Measurements from ENCODE around the gene CRAMP1. TPM values are rescaled to one million over a fixed set of nuclear protein-coding genes. Genes with fewer than 3 reads are reported as not detected.

Gene CRAMP1
- total RNA-seq, 2 donors from 2014 or later = 29.2 to 40.0 TPM

- WGBS, 2 experiments (ENCODE audit: insufficient coverage in 1 of 2, insufficient read length in 1 of 2) = 96 to 100% methylated on average over 5 to 8 of the region's 8 CpGs
- H3K36me3 Mint-ChIP-seq (ENCODE audit: low read depth) = peaks cover 74% of the 10 kb centered on the region
- no peaks in the 10 kb centered on the region for H3K27me3 ChIP-seq (ENCODE audit: control insufficient read depth, insufficient read depth, low read length, poor library complexity, severe bottlenecking)
- no peaks in the 10 kb centered on the region for H3K4me1 ChIP-seq (ENCODE audit: control insufficient read depth, insufficient read depth, low read length)
- no peak for DNase-seq
- no peak overlapping the region for H3K9ac ChIP-seq (ENCODE audit: extremely low read depth, low read length, poor library complexity, severe bottlenecking)
- H3K9me3 ChIP-seq (ENCODE audit: control insufficient read depth, low read length) = no peaks in the 10 kb centered on the region
- H3K36me3 ChIP-seq (ENCODE audit: control insufficient read depth, insufficient read depth, low read length) = peaks cover 77% of the 10 kb centered on the region
- H3K27me3 Mint-ChIP-seq (ENCODE audit: insufficient read depth) = no peaks in the 10 kb centered on the region
- no peaks in the 10 kb centered on the region for H3K4me1 Mint-ChIP-seq
- H3K27ac Mint-ChIP-seq = no peak overlapping the region
- H3K9me3 Mint-ChIP-seq = no peaks in the 10 kb centered on the region
- H3K4me3 Mint-ChIP-seq = no peak overlapping the region
- TF ChIP-seq CTCF (conservative IDR thresholded peaks at IDR 0.05) = no peak
- no peak overlapping the region for H3K27ac ChIP-seq (ENCODE audit: low read depth, low read length)
- H3K4me3 ChIP-seq (ENCODE audit: low read length) = no peak overlapping the region
These were observed 26.6 kb downstream of the CRAMP1 start for GRCh38 chr16:1638757-1639156.

- WGBS, 2 experiments (ENCODE audit: insufficient coverage in 1 of 2, insufficient read length in 1 of 2) = 81 to 93% methylated on average over 2 of the region's 2 CpGs
- Mint-ChIP-seq H3K27me3 (ENCODE audit: insufficient read depth) (no peaks in the 10 kb centered on the region), H3K36me3 (ENCODE audit: low read depth) (peaks cover 74% of the 10 kb centered on the region), H3K9me3 (no peaks in the 10 kb centered on the region), H3K27ac (no peak overlapping the region), H3K4me1 (no peaks in the 10 kb centered on the region), H3K4me3 (no peak overlapping the region)
- Histone ChIP-seq H3K27me3 (ENCODE audit: control insufficient read depth, insufficient read depth, low read length, poor library complexity, severe bottlenecking) (no peaks in the 10 kb centered on the region), H3K27ac (ENCODE audit: low read depth, low read length) (no peak overlapping the region), H3K9ac (ENCODE audit: extremely low read depth, low read length, poor library complexity, severe bottlenecking) (no peak overlapping the region), H3K4me1 (ENCODE audit: control insufficient read depth, insufficient read depth, low read length) (no peaks in the 10 kb centered on the region), H3K4me3 (ENCODE audit: low read length) (no peak overlapping the region), H3K9me3 (ENCODE audit: control insufficient read depth, low read length) (no peaks in the 10 kb centered on the region), H3K36me3 (ENCODE audit: control insufficient read depth, insufficient read depth, low read length) (peaks cover 77% of the 10 kb centered on the region)
- TF ChIP-seq CTCF (conservative IDR thresholded peaks at IDR 0.05) = no peak
- no peak for DNase-seq
These were observed 27.1 kb downstream of the CRAMP1 start for GRCh38 chr16:1639282-1639681.

- no peak for DNase-seq
- Mint-ChIP-seq H3K36me3 (ENCODE audit: low read depth) (peaks cover 75% of the 10 kb centered on the region), H3K9me3 (no peaks in the 10 kb centered on the region), H3K4me3 (no peak overlapping the region), H3K27me3 (ENCODE audit: insufficient read depth) (no peaks in the 10 kb centered on the region), H3K4me1 (no peaks in the 10 kb centered on the region), H3K27ac (no peak overlapping the region)
- peaks cover 74% of the 10 kb centered on the region for H3K36me3 ChIP-seq (ENCODE audit: control insufficient read depth, insufficient read depth, low read length)
- WGBS, 2 experiments (ENCODE audit: insufficient coverage in 1 of 2, insufficient read length in 1 of 2) = 93 to 95% methylated on average over 9 to 10 of the region's 11 CpGs
- H3K27ac ChIP-seq (ENCODE audit: low read depth, low read length) = no peak overlapping the region
- no peak overlapping the region for H3K4me3 ChIP-seq (ENCODE audit: low read length)
- H3K4me1 ChIP-seq (ENCODE audit: control insufficient read depth, insufficient read depth, low read length) = no peaks in the 10 kb centered on the region
- H3K9ac ChIP-seq (ENCODE audit: extremely low read depth, low read length, poor library complexity, severe bottlenecking) = no peak overlapping the region
- H3K27me3 ChIP-seq (ENCODE audit: control insufficient read depth, insufficient read depth, low read length, poor library complexity, severe bottlenecking) = no peaks in the 10 kb centered on the region
- no peaks in the 10 kb centered on the region for H3K9me3 ChIP-seq (ENCODE audit: control insufficient read depth, low read length)
- no peak for TF ChIP-seq CTCF (conservative IDR thresholded peaks at IDR 0.05)
These were observed 27.7 kb downstream of the CRAMP1 start for GRCh38 chr16:1639860-1640259.
